DND-41 (cell line): Measurements from ENCODE around the gene UCHL3.
"Not testable (repeated sequence)": the region's sequence is repeated elsewhere in the genome, so short reads cannot be mapped to it uniquely, and the experiment has no call there.

ENCODE experiments used
- ATAC-seq: fragments of 200-7000 bp; cut with Tn5 transposase; 3 replicates; pipeline ENCODE4 v1.9.1; 2021; ENCODE audit warnings: low read depth; ENCODE audit not compliant: insufficient read depth
- DNase-seq: peaks from one replicate; pipeline ENCODE4 v3.0.0-alpha.2; 2020
- H2AFZ ChIP-seq: 2 replicates; pipeline ENCODE4 v1.6.0; 2012; ENCODE audit warnings: low read depth, low read length
- H3K27ac ChIP-seq: 2 replicates; pipeline ENCODE4 v1.5.1; 2012; ENCODE audit warnings: low read length, inconsistent platforms
- H3K27me3 ChIP-seq: fragments of 200-600 bp; sonication (generic); 2 replicates; pipeline ENCODE4 v1.6.0; 2012; ENCODE audit warnings: low read length, mild to moderate bottlenecking, inconsistent platforms; ENCODE audit not compliant: insufficient read depth, poor library complexity
- H3K36me3 ChIP-seq: 2 replicates; pipeline ENCODE4 v1.5.1; 2012; ENCODE audit warnings: low read length, inconsistent platforms; ENCODE audit not compliant: insufficient read depth
- H3K4me1 ChIP-seq: 2 replicates; pipeline ENCODE4 v1.5.1; 2012; ENCODE audit warnings: mild to moderate bottlenecking, low read length; ENCODE audit not compliant: insufficient read depth
- H3K4me2 ChIP-seq: 2 replicates; pipeline ENCODE4 v1.6.0; 2012; ENCODE audit warnings: mild to moderate bottlenecking, moderate library complexity, low read length, inconsistent platforms; ENCODE audit not compliant: insufficient read depth
- H3K4me3 ChIP-seq, 2 experiments: fragments of 200-600 bp in 1 of 2; shearing (Covaris generic) in 1 of 2; 2 replicates each; pipeline ENCODE4 v1.5.1; 2012 to 2016; ENCODE audit warnings: inconsistent platforms in 2 of 2, low read length in 2 of 2, mild to moderate bottlenecking in 2 of 2, low read depth in 1 of 2, moderate library complexity in 1 of 2
- H3K79me2 ChIP-seq: 2 replicates; pipeline ENCODE4 v1.6.0; 2012; ENCODE audit warnings: low read length, inconsistent platforms; ENCODE audit not compliant: insufficient read depth
- H3K9ac ChIP-seq: 2 replicates; pipeline ENCODE4 v1.6.0; 2012; ENCODE audit warnings: low read depth, mild to moderate bottlenecking, inconsistent platforms, low read length, moderate library complexity
- H3K9me3 ChIP-seq: 2 replicates; pipeline ENCODE4 v1.5.1; 2012; ENCODE audit warnings: low read length, moderate library complexity, mild to moderate bottlenecking, inconsistent platforms; ENCODE audit not compliant: insufficient read depth, severe bottlenecking
- H4K20me1 ChIP-seq: 2 replicates; pipeline ENCODE4 v1.6.0; 2012; ENCODE audit warnings: low read length; ENCODE audit not compliant: insufficient read depth
- CTCF ChIP-seq: IDR thresholded peaks from 2 replicates; pipeline ENCODE4 v1.5.1; 2012; ENCODE audit warnings: borderline replicate concordance, low read length, moderate library complexity, mild to moderate bottlenecking; ENCODE audit not compliant: poor library complexity, severe bottlenecking; ENCODE audit errors: extremely low read depth
- EZH2 ChIP-seq: IDR thresholded peaks from 3 replicates; pipeline ENCODE4 v1.6.1; 2012; ENCODE audit warnings: borderline replicate concordance, low read depth, mild to moderate bottlenecking, moderate library complexity, low read length, inconsistent platforms; ENCODE audit not compliant: severe bottlenecking

UCHL3 gene

DNA sequence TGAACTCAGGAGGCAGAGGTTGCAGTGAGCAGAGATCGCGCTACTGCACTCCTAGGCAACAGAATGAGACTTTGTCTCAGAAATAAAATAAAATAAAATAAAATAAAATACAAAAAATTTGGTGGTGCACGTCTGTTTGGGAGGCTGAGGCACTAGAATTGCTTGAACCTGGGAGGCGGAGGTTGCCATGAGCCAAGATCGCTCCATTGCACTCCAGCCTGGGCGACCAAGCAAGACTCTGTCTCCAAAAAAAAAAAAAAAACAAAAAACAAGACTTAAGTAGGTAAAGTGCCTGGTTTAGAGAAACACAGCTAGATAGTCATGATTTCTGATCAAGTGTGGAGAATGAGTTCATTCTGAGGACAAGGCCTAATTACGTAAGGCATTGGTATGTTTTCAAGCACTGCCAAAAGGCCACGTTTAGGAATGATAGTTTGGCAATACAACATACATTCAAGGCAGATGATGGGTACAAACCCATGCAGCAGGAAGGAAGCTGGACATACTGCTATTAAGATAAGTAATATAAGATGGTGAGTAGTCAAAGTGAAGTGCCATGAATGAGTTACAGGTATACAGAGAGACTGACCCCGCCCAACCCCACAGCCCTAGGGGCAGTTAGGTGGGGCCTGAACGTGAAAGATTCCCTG, 4.8 kb upstream of the UCHL3 start:
- no peak overlapping the region for H3K4me2 ChIP-seq
- H3K9ac ChIP-seq, result no peak overlapping the region

DNA sequence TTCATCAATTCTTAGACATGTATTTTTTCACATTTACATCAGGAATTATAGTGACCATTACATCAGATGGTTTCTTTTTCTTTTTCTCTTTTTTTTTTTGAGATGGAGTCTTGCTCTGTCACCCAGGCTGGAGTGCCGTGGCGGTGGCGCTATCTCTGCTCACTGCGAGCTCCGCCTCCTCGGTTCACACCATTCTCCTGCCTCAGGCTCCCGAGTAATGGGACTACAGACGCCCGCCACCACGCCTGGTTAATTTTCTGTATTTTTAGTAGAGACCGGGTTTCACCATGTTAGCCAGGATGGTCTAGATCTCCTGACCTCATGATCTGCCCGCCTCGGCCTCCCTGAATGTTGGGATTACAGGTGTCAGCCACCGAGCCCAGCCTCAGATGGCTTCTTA, 4.2 kb upstream of the UCHL3 start:
- not testable (repeated sequence) for H3K4me3 ChIP-seq, H3K4me2 ChIP-seq, DNase-seq, H3K27me3 ChIP-seq, H3K9ac ChIP-seq, H4K20me1 ChIP-seq, H3K27ac ChIP-seq, H3K9me3 ChIP-seq, ATAC-seq, H3K36me3 ChIP-seq, H2AFZ ChIP-seq
- H3K4me1 ChIP-seq, result peaks cover 20% of the 10 kb centered on the region
- peaks cover 14% of the 10 kb centered on the region for H3K79me2 ChIP-seq

More for the DNA sequence above, 4.8 kb upstream of the UCHL3 start:
- DNase-seq, result no peak
- Histone ChIP-seq H3K9me3 (no peaks in the 10 kb centered on the region), H3K27ac (no peak overlapping the region), H3K36me3 (no peaks in the 10 kb centered on the region), H3K4me3 (no peak overlapping the region), H3K27me3 (no peaks in the 10 kb centered on the region), H3K79me2 (peaks cover 9% of the 10 kb centered on the region), H2AFZ (no peak overlapping the region), H3K4me1 (peaks cover 17% of the 10 kb centered on the region), H4K20me1 (no peaks in the 10 kb centered on the region)
- no peak for TF ChIP-seq CTCF
- TF ChIP-seq EZH2, result no peak
- no peak for ATAC-seq

- H3K4me2 ChIP-seq, result peak overlapping the region; percentile 86
Observed at GRCh38 chr13:75547917-75548316, 1.7 kb upstream of the UCHL3 start.

More at GRCh38 chr13:75547917-75548316, 1.7 kb upstream of the UCHL3 start:
- TF ChIP-seq CTCF, result no peak
- TF ChIP-seq EZH2, result no peak
- Histone ChIP-seq H2AFZ (0 out of 2 replicates have a peak overlapping the region, but pooled peaks have one; percentile 90), H3K9me3 (no peaks in the 10 kb centered on the region), H3K79me2 (peaks cover 34% of the 10 kb centered on the region), H4K20me1 (peaks cover 3% of the 10 kb centered on the region; the same call in 1 of the 2 replicates), H3K4me1 (peaks cover 41% of the 10 kb centered on the region), H3K36me3 (no peaks in the 10 kb centered on the region), H3K9ac (no peak overlapping the region), H3K4me3 (peak overlapping the region in 1 of 2 experiments; percentile 71; a peak in 1 of 4 replicates), H3K27ac (no peak overlapping the region), H3K27me3 (no peaks in the 10 kb centered on the region)
- ATAC-seq (no peak), DNase-seq (no peak)
